ENCODE results near the gene SLC27A1. TPM values are rescaled to one million over a fixed set of nuclear protein-coding genes. Genes with fewer than 3 reads are reported as not detected.

The SLC27A1 gene
- 8.3 TPM for polyA plus RNA-seq (2013, experiment 1 of 2)
- 7.9 TPM for polyA plus RNA-seq (2013, experiment 2 of 2)

- Histone ChIP-seq H3K4me2 (ENCODE audit: low read length, poor library complexity, severe bottlenecking) (peak within 1 kb of the TSS; percentile 88), H3K9ac (ENCODE audit: low read length) (peak within 1 kb of the TSS; percentile 90), H2BK5ac (ENCODE audit: low read depth, low read length, poor library complexity, severe bottlenecking) (peak within 1 kb of the TSS; percentile 49), H2BK15ac (ENCODE audit: low read depth, poor library complexity, severe bottlenecking) (peak within 1 kb of the TSS; percentile 99), H4K91ac (ENCODE audit: low read length) (peak within 1 kb of the TSS; percentile 83), H3K9me3 (ENCODE audit: control insufficient read depth, low read length) (no peaks in the 10 kb centered on the region), H4K8ac (ENCODE audit: low read length) (peak within 1 kb of the TSS; percentile 94), H2BK120ac (ENCODE audit: low read depth, low read length) (peak within 1 kb of the TSS; percentile 50), H3K36me3 (ENCODE audit: control insufficient read depth in 1 of 2, insufficient read depth in 2 of 2, low read depth in 1 of 2, low read length in 2 of 2) (peaks cover 3% of the 10 kb centered on the region in 2 experiments), H3K27ac (ENCODE audit: low read length, poor library complexity, severe bottlenecking) (peak within 1 kb of the TSS; percentile 72), H3K4me3 (ENCODE audit: insufficient read depth in 1 of 2, low read depth in 1 of 2, low read length in 2 of 2) (peak within 1 kb of the TSS; percentile 89 to 99), H3K4me1 (ENCODE audit: control insufficient read depth, insufficient read depth, low read depth, low read length) (peaks cover 26% of the 10 kb centered on the region), H3K18ac (ENCODE audit: low read depth in 1 of 2, low read length in 2 of 2) (peak within 1 kb of the TSS; percentile 97 to 99), H2AK5ac (ENCODE audit: low read length, severe bottlenecking) (peak within 1 kb of the TSS; percentile 19), H3K4ac (ENCODE audit: low read depth in 1 of 2, low read length in 2 of 2) (peak within 1 kb of the TSS; percentile 89 to 94), H3K14ac (ENCODE audit: low read length in 2 of 2) (peak within 1 kb of the TSS in 1 of 2 experiments; percentile 100), H3K79me1 (replicated peaks; ENCODE audit: low read length, poor library complexity, severe bottlenecking) (peaks cover 24% of the 10 kb centered on the region), H3K27me3 (ENCODE audit: control insufficient read depth in 1 of 2, insufficient read depth in 1 of 2, low read length in 2 of 2) (no peaks in the 10 kb centered on the region), H2AFZ (ENCODE audit: low read depth, low read length) (peak within 1 kb of the TSS; percentile 99), H2BK12ac (ENCODE audit: low read length in 2 of 2) (peak within 1 kb of the TSS in 1 of 2 experiments; percentile 94), H3K23ac (ENCODE audit: low read length in 2 of 2) (peak within 1 kb of the TSS in 1 of 2 experiments; percentile 95)
- under 1% methylated on average over 43 of the region's 67 CpGs for whole genome bisulfite sequencing
- DNase-seq: peak; percentile 99
These were observed at the start of gene SLC27A1 for GRCh38 chr19:17470068-17470841. SLC27A1 (plus strand) TSS chr19:17470524; CDS start chr19:17470541, 17 bp downstream.

GRCh38 chr19:17421942-17422341 lies 48.4 kb upstream of the SLC27A1 start:
- H3K9me3 ChIP-seq (ENCODE audit: control insufficient read depth, low read length): no peaks in the 10 kb centered on the region
- H2AK5ac ChIP-seq (ENCODE audit: low read length, severe bottlenecking): no peak overlapping the region
- no peak overlapping the region for H3K18ac ChIP-seq (ENCODE audit: low read depth in 1 of 2, low read length in 2 of 2)
- H3K23ac ChIP-seq (ENCODE audit: low read length in 2 of 2): no peak overlapping the region
- no peak overlapping the region for H3K4ac ChIP-seq (ENCODE audit: low read depth in 1 of 2, low read length in 2 of 2)
- no peak overlapping the region for H2AFZ ChIP-seq (ENCODE audit: low read depth, low read length)
- H3K27ac ChIP-seq (ENCODE audit: low read length, poor library complexity, severe bottlenecking): no peak overlapping the region
- no peak overlapping the region for H2BK15ac ChIP-seq (ENCODE audit: low read depth, poor library complexity, severe bottlenecking)
- H3K4me1 ChIP-seq (ENCODE audit: control insufficient read depth, insufficient read depth, low read depth, low read length): peaks cover 16% of the 10 kb centered on the region
- H4K8ac ChIP-seq (ENCODE audit: low read length): no peak overlapping the region
- H3K14ac ChIP-seq (ENCODE audit: low read length in 2 of 2): no peak overlapping the region
- no peak overlapping the region for H2BK5ac ChIP-seq (ENCODE audit: low read depth, low read length, poor library complexity, severe bottlenecking)
- no peaks in the 10 kb centered on the region for H3K27me3 ChIP-seq (ENCODE audit: control insufficient read depth in 1 of 2, insufficient read depth in 1 of 2, low read length in 2 of 2)
- peaks cover 16 to 23% of the 10 kb centered on the region in 2 experiments for H3K36me3 ChIP-seq (ENCODE audit: control insufficient read depth in 1 of 2, insufficient read depth in 2 of 2, low read depth in 1 of 2, low read length in 2 of 2)
- H3K79me1 ChIP-seq (replicated peaks; ENCODE audit: low read length, poor library complexity, severe bottlenecking): peaks cover 11% of the 10 kb centered on the region
- H3K4me3 ChIP-seq (ENCODE audit: insufficient read depth in 1 of 2, low read depth in 1 of 2, low read length in 2 of 2): no peak overlapping the region
- no peak for DNase-seq
- H2BK12ac ChIP-seq (ENCODE audit: low read length in 2 of 2): no peak overlapping the region
- H4K91ac ChIP-seq (ENCODE audit: low read length): no peak overlapping the region
- no peak overlapping the region for H3K4me2 ChIP-seq (ENCODE audit: low read length, poor library complexity, severe bottlenecking)
- H3K9ac ChIP-seq (ENCODE audit: low read length): no peak overlapping the region
- H2BK120ac ChIP-seq (ENCODE audit: low read depth, low read length): no peak overlapping the region
- 98% methylated on average over 4 of the region's 4 CpGs for WGBS

GRCh38 chr19:17423429-17424208 lies 46.7 kb upstream of the SLC27A1 start:
- Histone ChIP-seq H3K36me3 (ENCODE audit: control insufficient read depth in 1 of 2, insufficient read depth in 2 of 2, low read depth in 1 of 2, low read length in 2 of 2) (peaks cover 16 to 23% of the 10 kb centered on the region in 2 experiments), H2BK5ac (ENCODE audit: low read depth, low read length, poor library complexity, severe bottlenecking) (no peak overlapping the region), H2BK15ac (ENCODE audit: low read depth, poor library complexity, severe bottlenecking) (no peak overlapping the region), H2BK120ac (ENCODE audit: low read depth, low read length) (no peak overlapping the region), H3K27me3 (ENCODE audit: control insufficient read depth in 1 of 2, insufficient read depth in 1 of 2, low read length in 2 of 2) (no peaks in the 10 kb centered on the region), H3K4me2 (ENCODE audit: low read length, poor library complexity, severe bottlenecking) (no peak overlapping the region), H3K14ac (ENCODE audit: low read length in 2 of 2) (no peak overlapping the region), H3K9me3 (ENCODE audit: control insufficient read depth, low read length) (no peaks in the 10 kb centered on the region), H3K23ac (ENCODE audit: low read length in 2 of 2) (no peak overlapping the region), H2BK12ac (ENCODE audit: low read length in 2 of 2) (no peak overlapping the region), H4K91ac (ENCODE audit: low read length) (no peak overlapping the region), H3K4ac (ENCODE audit: low read depth in 1 of 2, low read length in 2 of 2) (no peak overlapping the region), H3K4me1 (ENCODE audit: control insufficient read depth, insufficient read depth, low read depth, low read length) (peaks cover 16% of the 10 kb centered on the region), H2AFZ (ENCODE audit: low read depth, low read length) (no peak overlapping the region), H4K8ac (ENCODE audit: low read length) (no peak overlapping the region), H3K9ac (ENCODE audit: low read length) (no peak overlapping the region), H3K27ac (ENCODE audit: low read length, poor library complexity, severe bottlenecking) (no peak overlapping the region), H3K18ac (ENCODE audit: low read depth in 1 of 2, low read length in 2 of 2) (no peak overlapping the region), H3K79me1 (replicated peaks; ENCODE audit: low read length, poor library complexity, severe bottlenecking) (peaks cover 11% of the 10 kb centered on the region), H2AK5ac (ENCODE audit: low read length, severe bottlenecking) (no peak overlapping the region), H3K4me3 (ENCODE audit: insufficient read depth in 1 of 2, low read depth in 1 of 2, low read length in 2 of 2) (no peak overlapping the region)
- no peak for DNase-seq
- 95% methylated on average over 19 of the region's 20 CpGs for WGBS
